DND-41 (cell line): ENCODE results near the gene ZFAND2A.

Experiments used
- EZH2 ChIP-seq: IDR thresholded peaks from 3 replicates; pipeline ENCODE4 v1.6.1; 2012; ENCODE audit warnings: borderline replicate concordance, low read depth, mild to moderate bottlenecking, moderate library complexity, low read length, inconsistent platforms; ENCODE audit not compliant: severe bottlenecking
- TF ChIP-seq, protein P1 (sequence below): IDR thresholded peaks from 2 replicates; pipeline ENCODE4 v1.5.1; 2012; ENCODE audit warnings: borderline replicate concordance, low read length, moderate library complexity, mild to moderate bottlenecking; ENCODE audit not compliant: poor library complexity, severe bottlenecking; ENCODE audit errors: extremely low read depth

DNA sequence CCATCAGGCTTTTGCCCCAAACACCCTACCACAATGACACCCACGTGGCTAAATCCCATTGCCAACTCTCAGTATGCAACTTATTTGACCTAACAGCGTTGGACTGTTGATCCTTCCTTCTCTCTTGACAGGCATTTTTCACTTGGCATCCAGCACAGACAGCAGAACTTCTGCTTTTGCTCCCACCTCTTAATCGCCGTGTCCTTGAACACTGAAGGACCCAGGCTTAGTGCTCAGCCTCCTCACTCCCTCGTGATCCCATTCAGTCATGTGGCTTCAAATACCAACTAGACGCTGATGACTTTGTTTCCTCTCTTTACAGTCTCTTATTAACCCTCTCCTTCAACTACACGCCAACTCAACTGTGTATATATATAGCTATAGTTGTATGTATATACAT lies 25.0 kb downstream of the ZFAND2A start:
- TF ChIP-seq EZH2, result no peak
- TF ChIP-seq, protein P1, sequence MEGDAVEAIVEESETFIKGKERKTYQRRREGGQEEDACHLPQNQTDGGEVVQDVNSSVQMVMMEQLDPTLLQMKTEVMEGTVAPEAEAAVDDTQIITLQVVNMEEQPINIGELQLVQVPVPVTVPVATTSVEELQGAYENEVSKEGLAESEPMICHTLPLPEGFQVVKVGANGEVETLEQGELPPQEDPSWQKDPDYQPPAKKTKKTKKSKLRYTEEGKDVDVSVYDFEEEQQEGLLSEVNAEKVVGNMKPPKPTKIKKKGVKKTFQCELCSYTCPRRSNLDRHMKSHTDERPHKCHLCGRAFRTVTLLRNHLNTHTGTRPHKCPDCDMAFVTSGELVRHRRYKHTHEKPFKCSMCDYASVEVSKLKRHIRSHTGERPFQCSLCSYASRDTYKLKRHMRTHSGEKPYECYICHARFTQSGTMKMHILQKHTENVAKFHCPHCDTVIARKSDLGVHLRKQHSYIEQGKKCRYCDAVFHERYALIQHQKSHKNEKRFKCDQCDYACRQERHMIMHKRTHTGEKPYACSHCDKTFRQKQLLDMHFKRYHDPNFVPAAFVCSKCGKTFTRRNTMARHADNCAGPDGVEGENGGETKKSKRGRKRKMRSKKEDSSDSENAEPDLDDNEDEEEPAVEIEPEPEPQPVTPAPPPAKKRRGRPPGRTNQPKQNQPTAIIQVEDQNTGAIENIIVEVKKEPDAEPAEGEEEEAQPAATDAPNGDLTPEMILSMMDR, result no peak
